GM12878 (cell line): ENCODE results near the gene TPO. TPM values are rescaled to one million over a fixed set of nuclear protein-coding genes. Genes with fewer than 3 reads are reported as not detected.

Source experiments
- ATAC-seq: fragments of 200-7000 bp; cut with Tn5 transposase; 3 replicates; pipeline ENCODE4 v1.9.1; 2020; ENCODE audit warnings: mild to moderate bottlenecking, moderate library complexity
- BruUV-seq: library from RNA; stranded (reverse); fragments of 400-500 nt; replicated peaks from 2 replicates; lab custom pipeline; 2021; lab: Mats Ljungman, UMichigan
- CTCF ChIA-PET: fragments of 300-600 bp; sonication (Branson Sonifier 250); formaldehyde crosslinking; extraction: SDS; loops from one replicate; lab custom pipeline; 2021; ENCODE audit warnings: inconsistent platforms; lab: Yijun Ruan, JAX
- POLR2A ChIA-PET: fragments of 350-600 bp; formaldehyde crosslinking; extraction: SDS; loops from one replicate; lab custom pipeline; 2021; ENCODE audit warnings: inconsistent platforms; lab: Charles Lee
- RAD21 ChIA-PET: fragments of 300-600 bp; sonication (Branson Sonifier 250); formaldehyde crosslinking; loops from one replicate; lab custom pipeline; 2023; ENCODE audit warnings: antibody characterized with exemption; ENCODE audit not compliant: unreplicated experiment; lab: Charles Lee
- SMC1A ChIA-PET: fragments of 300-600 bp; sonication (Branson Sonifier 250); formaldehyde crosslinking; loops from one replicate; lab custom pipeline; 2023; ENCODE audit not compliant: unreplicated experiment, uncharacterized antibody; lab: Charles Lee
- DNase-seq: peaks from one replicate; pipeline ENCODE4 v3.0.0-alpha.2; 2011; ENCODE audit warnings: low read depth, low spot score
- FAIRE-seq: peaks from 3 replicates; lab custom pipeline; 2011; peaks lifted over from hg19 to GRCh38; lab: Jason Lieb, UNC
- H2AFZ ChIP-seq: 2 replicates; pipeline ENCODE4 v1.6.0; 2011; ENCODE audit warnings: low read depth, low read length, control low read depth; ENCODE audit not compliant: control insufficient read depth
- H3K27ac ChIP-seq: 2 replicates; pipeline ENCODE4 v1.5.1; 2011; ENCODE audit warnings: control low read depth; ENCODE audit not compliant: control insufficient read depth, insufficient read depth
- H3K27me3 ChIP-seq, 2 experiments: replicated peaks in 1 of 2; 2 replicates each; pipeline versions ENCODE4 v1.6.0 to v1.6.1; 2011; ENCODE audit warnings: low read length in 1 of 2; ENCODE audit not compliant: control insufficient read depth in 2 of 2, insufficient read depth in 2 of 2
- H3K36me3 ChIP-seq, 2 experiments: 2 replicates each; pipeline ENCODE4 v1.5.1; 2011; ENCODE audit warnings: low read length in 1 of 2; ENCODE audit not compliant: control insufficient read depth in 2 of 2, insufficient read depth in 2 of 2
- H3K4me1 ChIP-seq: 2 replicates; pipeline ENCODE4 v1.6.1; 2011; ENCODE audit warnings: mild to moderate bottlenecking, low read length, moderate library complexity, mixed read lengths; ENCODE audit not compliant: control insufficient read depth, insufficient read depth
- H3K4me2 ChIP-seq: 2 replicates; pipeline ENCODE4 v1.6.0; 2011; ENCODE audit warnings: control low read depth; ENCODE audit not compliant: control insufficient read depth, insufficient read depth
- H3K4me3 ChIP-seq: fragments of 200-600 bp; sonication (generic); 2 replicates; pipeline ENCODE4 v1.5.1; 2016
- H3K79me2 ChIP-seq: 2 replicates; pipeline ENCODE4 v1.6.0; 2011; ENCODE audit warnings: low read length; ENCODE audit not compliant: control insufficient read depth, insufficient read depth
- H3K9ac ChIP-seq: 2 replicates; pipeline ENCODE4 v1.8.0; 2011; ENCODE audit warnings: low read length, control low read depth, mixed read lengths; ENCODE audit not compliant: control insufficient read depth, insufficient read depth
- H3K9me3 ChIP-seq: replicated peaks from 3 replicates; pipeline ENCODE4 v1.5.1; 2011; ENCODE audit warnings: mild to moderate bottlenecking, low read length; ENCODE audit not compliant: control insufficient read depth, insufficient read depth
- H4K20me1 ChIP-seq: 2 replicates; pipeline ENCODE4 v1.6.0; 2011; ENCODE audit not compliant: control insufficient read depth, insufficient read depth
- CBX5 ChIP-seq: sonication (generic); IDR thresholded peaks from 2 replicates; pipeline ENCODE4 v1.6.1; 2016; ENCODE audit warnings: low read depth, moderate library complexity, mild to moderate bottlenecking, inconsistent platforms
- EZH2 ChIP-seq: IDR thresholded peaks from 2 replicates; pipeline ENCODE4 v1.6.1; 2012; ENCODE audit warnings: low read depth, mild to moderate bottlenecking, control low read depth, inconsistent platforms, low read length, borderline replicate concordance; ENCODE audit not compliant: control insufficient read depth
- HDAC2 ChIP-seq: fragments of 200-600 bp; sonication (generic); IDR thresholded peaks from 2 replicates; pipeline ENCODE4 v1.6.1; 2017
- IRF4 ChIP-seq: IDR thresholded peaks from 2 replicates; pipeline ENCODE4 v1.6.1; 2011; ENCODE audit warnings: low read depth, low read length
- LARP7 ChIP-seq: fragments of 450-650 bp; IDR thresholded peaks from 2 replicates; pipeline ENCODE4 v1.6.1; 2017; ENCODE audit warnings: mild to moderate bottlenecking
- PML ChIP-seq: IDR thresholded peaks from 2 replicates; pipeline ENCODE4 v1.6.1; 2012; ENCODE audit warnings: low read length, inconsistent platforms
- SMARCA5 ChIP-seq: fragments of 450-650 bp; IDR thresholded peaks from 2 replicates; pipeline ENCODE4 v1.6.1; 2017; ENCODE audit warnings: mild to moderate bottlenecking
- TBL1XR1 ChIP-seq: IDR thresholded peaks from 2 replicates; pipeline ENCODE4 v1.6.1; 2012; ENCODE audit warnings: low read depth, low read length, improper control_type of control experiment
- ZBED1 ChIP-seq: IDR thresholded peaks from 2 replicates; pipeline ENCODE4 v1.6.1; 2016; ENCODE audit warnings: borderline replicate concordance
- WGBS: methylation state at CpG from one replicate; pipeline ENCODE4 v1.1.6; 2016; ENCODE audit warnings: low lambda C conversion rate; ENCODE audit not compliant: insufficient replicate concordance, insufficient coverage; ENCODE audit errors: missing lambda C conversion rate; 5-methylcytosine and 5-hydroxymethylcytosine counted together
- in situ Hi-C: fragments of 300-500 bp; cut with MboI; formaldehyde crosslinking; loops from 9 replicates; pipeline ENCODE4 v1.14.3; 2018; ENCODE audit warnings: mixed read lengths
- intact Hi-C: fragments of 100-400 bp; cut with micrococcal nuclease; formaldehyde crosslinking; loops from one replicate; pipeline ENCODE4 v1.14.2; 2022; ENCODE audit not compliant: unreplicated experiment
- polyA plus RNA-seq, 11 experiments: library from polyadenylated mRNA; depleted of rRNA in 4 of 11; unstranded in 6 of 11; stranded (reverse) in 5 of 11; fragments of >200 nt; fragmentation: Nextera tagmentation in 4 of 11; fragmentation: Illumina TruSeq in 1 of 11; extraction: Ambion mirVana in 4 of 11; extraction: Trizol in 1 of 11; gene quantifications; 1 replicate in 1 of 11; 2 replicates in 10 of 11; pipeline versions ENCODE4 v1.2.1 to v1.2.3, GENCODE V29; 2011 to 2016; ENCODE audit warnings: inconsistent platforms in 2 of 11, missing spikeins in 2 of 11, low read depth in 1 of 11
- total RNA-seq, 4 experiments: library from RNA; depleted of rRNA in 3 of 4; stranded (reverse); fragments of >200 nt in 3 of 4; fragmentation: Illumina TruSeq in 1 of 4; extraction: Trizol in 1 of 4; gene quantifications; 2 replicates each; pipeline versions ENCODE4 v1.2.1 to v1.2.3, GENCODE V29; 2013 to 2021
- TF ChIP-seq, protein P1 (sequence below): IDR thresholded peaks from 2 replicates; pipeline ENCODE4 v1.6.1; 2011; ENCODE audit warnings: borderline replicate concordance, low read depth, mild to moderate bottlenecking, moderate library complexity, low read length; ENCODE audit not compliant: insufficient read depth, poor library complexity, severe bottlenecking
- TF ChIP-seq, protein P2 (sequence below): fragments of 450-650 bp; IDR thresholded peaks from 2 replicates; pipeline ENCODE4 v1.6.1; 2017; ENCODE audit warnings: mild to moderate bottlenecking
- TF ChIP-seq, protein P3 (sequence below): fragments of 450-650 bp; IDR thresholded peaks from 2 replicates; pipeline ENCODE4 v1.6.1; 2017; ENCODE audit warnings: antibody characterized with exemption, mild to moderate bottlenecking, moderate library complexity

Gene TPO
- total and polyA plus RNA-seq, 10 of the 15 experiments (the other 5 are each of a cell fraction or from before 2014, with no cell fraction given): 0.07 to 0.11 TPM; not detected in 8

DNA sequence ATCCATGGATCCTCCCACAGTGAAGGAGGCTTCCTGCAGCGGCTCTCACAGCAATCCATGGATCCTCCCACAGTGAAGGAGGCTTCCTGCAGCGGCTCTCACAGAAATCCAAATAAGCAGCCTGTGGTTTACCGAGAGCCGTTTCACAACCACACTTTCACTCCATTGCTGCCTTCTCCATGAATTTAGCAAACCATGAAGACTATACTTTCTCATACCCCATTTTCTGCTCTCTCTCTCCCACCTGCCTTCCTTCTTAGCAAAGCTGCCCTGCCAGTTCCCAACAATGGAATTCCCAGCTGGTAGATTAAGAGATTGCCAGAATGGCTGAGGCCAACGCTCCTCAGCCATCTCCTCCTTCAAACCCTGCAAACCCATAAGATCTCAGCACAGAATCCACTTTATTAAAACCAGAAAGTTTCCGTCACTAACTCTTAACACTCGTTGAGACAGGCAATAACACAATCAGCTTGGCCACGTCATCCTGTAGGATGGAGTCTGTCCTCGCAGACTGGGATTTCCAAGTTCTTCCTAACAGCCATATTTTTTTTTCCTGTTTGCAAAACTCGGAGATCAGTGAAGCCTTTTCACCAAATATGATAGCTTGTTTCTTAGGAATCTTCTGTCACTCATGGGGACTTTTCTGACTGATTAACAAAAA is 168.8 kb downstream of the TPO start:
- no peak for DNase-seq
- Histone ChIP-seq H2AFZ (no peak overlapping the region), H3K4me2 (no peak overlapping the region), H3K9me3 (no peaks in the 10 kb centered on the region), H3K9ac (no peak overlapping the region), H3K27me3 (no peaks in the 10 kb centered on the region), H4K20me1 (no peaks in the 10 kb centered on the region), H3K36me3 (no peaks in the 10 kb centered on the region), H3K27ac (no peak overlapping the region), H3K4me1 (no peaks in the 10 kb centered on the region), H3K4me3 (no peak overlapping the region), H3K79me2 (no peaks in the 10 kb centered on the region)
- ChIA-PET CTCF (no interaction called here), POLR2A (no interaction called here), SMC1A (no interaction called here), RAD21 (no interaction called here)
- in situ Hi-C loops (no loop called here), intact Hi-C loops (no loop called here)
- TF ChIP-seq HDAC2: no peak
- TF ChIP-seq TBL1XR1: no peak
- TF ChIP-seq EZH2: no peak
- no peak for TF ChIP-seq CBX5
- no peak for TF ChIP-seq PML
- BruUV-seq: no TSS peak
- 46% methylated on average over 10 of the region's 10 CpGs for WGBS
- FAIRE-seq: no peak
- ATAC-seq: no peak

DNA sequence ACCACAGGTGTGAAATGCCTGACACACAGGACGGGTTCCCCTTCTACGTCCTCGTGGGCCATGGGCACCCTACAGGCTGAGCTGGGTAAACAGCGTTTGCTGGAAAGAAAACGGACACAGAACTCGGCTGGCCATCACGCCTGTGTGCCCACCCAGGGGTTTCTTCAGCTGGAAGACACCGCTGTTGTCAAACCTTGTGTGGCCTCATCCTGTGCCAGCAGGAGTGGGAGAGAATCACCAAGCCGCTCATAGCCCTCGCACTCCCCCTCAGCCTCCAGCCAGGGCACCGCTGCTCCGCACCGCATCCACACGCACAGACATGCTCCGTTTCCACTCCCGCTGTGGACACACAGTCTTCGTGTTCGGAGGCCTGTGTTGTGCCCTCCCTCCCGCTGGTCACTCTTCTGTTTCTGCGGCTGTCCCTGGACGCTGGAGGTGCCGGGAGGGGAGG is 169.7 kb downstream of the TPO start:
- ChIA-PET RAD21 (no interaction called here), POLR2A (no interaction called here), SMC1A (no interaction called here), CTCF (no interaction called here)
- no peaks in the 10 kb centered on the region for H3K36me3 ChIP-seq
- no peak overlapping the region for H3K4me3 ChIP-seq
- no peak overlapping the region for H3K9ac ChIP-seq
- BruUV-seq: no TSS peak
- ATAC-seq (no peak), DNase-seq (no peak), FAIRE-seq (no peak)
- in situ Hi-C loops (no loop called here), intact Hi-C loops (no loop called here)
- H3K4me2 ChIP-seq: no peak overlapping the region
- H3K4me1 ChIP-seq: no peaks in the 10 kb centered on the region
- no peak overlapping the region for H2AFZ ChIP-seq
- H3K27ac ChIP-seq: no peak overlapping the region
- H3K27me3 ChIP-seq: no peaks in the 10 kb centered on the region
- H3K79me2 ChIP-seq: no peaks in the 10 kb centered on the region
- no peaks in the 10 kb centered on the region for H4K20me1 ChIP-seq
- WGBS: 54% methylated on average over 22 of the region's 22 CpGs
- no peaks in the 10 kb centered on the region for H3K9me3 ChIP-seq
- TF ChIP-seq SMARCA5 (no peak), LARP7 (no peak), IRF4 (no peak), ZBED1 (no peak)
- TF ChIP-seq, protein P1, sequence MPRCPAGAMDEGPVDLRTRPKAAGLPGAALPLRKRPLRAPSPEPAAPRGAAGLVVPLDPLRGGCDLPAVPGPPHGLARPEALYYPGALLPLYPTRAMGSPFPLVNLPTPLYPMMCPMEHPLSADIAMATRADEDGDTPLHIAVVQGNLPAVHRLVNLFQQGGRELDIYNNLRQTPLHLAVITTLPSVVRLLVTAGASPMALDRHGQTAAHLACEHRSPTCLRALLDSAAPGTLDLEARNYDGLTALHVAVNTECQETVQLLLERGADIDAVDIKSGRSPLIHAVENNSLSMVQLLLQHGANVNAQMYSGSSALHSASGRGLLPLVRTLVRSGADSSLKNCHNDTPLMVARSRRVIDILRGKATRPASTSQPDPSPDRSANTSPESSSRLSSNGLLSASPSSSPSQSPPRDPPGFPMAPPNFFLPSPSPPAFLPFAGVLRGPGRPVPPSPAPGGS: no peak
- TF ChIP-seq, protein P2, sequence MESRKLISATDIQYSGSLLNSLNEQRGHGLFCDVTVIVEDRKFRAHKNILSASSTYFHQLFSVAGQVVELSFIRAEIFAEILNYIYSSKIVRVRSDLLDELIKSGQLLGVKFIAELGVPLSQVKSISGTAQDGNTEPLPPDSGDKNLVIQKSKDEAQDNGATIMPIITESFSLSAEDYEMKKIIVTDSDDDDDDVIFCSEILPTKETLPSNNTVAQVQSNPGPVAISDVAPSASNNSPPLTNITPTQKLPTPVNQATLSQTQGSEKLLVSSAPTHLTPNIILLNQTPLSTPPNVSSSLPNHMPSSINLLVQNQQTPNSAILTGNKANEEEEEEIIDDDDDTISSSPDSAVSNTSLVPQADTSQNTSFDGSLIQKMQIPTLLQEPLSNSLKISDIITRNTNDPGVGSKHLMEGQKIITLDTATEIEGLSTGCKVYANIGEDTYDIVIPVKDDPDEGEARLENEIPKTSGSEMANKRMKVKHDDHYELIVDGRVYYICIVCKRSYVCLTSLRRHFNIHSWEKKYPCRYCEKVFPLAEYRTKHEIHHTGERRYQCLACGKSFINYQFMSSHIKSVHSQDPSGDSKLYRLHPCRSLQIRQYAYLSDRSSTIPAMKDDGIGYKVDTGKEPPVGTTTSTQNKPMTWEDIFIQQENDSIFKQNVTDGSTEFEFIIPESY: no peak
- TF ChIP-seq, protein P3, sequence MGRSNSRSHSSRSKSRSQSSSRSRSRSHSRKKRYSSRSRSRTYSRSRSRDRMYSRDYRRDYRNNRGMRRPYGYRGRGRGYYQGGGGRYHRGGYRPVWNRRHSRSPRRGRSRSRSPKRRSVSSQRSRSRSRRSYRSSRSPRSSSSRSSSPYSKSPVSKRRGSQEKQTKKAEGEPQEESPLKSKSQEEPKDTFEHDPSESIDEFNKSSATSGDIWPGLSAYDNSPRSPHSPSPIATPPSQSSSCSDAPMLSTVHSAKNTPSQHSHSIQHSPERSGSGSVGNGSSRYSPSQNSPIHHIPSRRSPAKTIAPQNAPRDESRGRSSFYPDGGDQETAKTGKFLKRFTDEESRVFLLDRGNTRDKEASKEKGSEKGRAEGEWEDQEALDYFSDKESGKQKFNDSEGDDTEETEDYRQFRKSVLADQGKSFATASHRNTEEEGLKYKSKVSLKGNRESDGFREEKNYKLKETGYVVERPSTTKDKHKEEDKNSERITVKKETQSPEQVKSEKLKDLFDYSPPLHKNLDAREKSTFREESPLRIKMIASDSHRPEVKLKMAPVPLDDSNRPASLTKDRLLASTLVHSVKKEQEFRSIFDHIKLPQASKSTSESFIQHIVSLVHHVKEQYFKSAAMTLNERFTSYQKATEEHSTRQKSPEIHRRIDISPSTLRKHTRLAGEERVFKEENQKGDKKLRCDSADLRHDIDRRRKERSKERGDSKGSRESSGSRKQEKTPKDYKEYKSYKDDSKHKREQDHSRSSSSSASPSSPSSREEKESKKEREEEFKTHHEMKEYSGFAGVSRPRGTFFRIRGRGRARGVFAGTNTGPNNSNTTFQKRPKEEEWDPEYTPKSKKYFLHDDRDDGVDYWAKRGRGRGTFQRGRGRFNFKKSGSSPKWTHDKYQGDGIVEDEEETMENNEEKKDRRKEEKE: no peak
